GM23338 (cell line): ENCODE data around the gene RBM48. TPM values are rescaled to one million over a fixed set of nuclear protein-coding genes. Genes with fewer than 3 reads are reported as not detected.

Source experiments
- ATAC-seq: fragments of 200-7000 bp; cut with Tn5 transposase; 3 replicates; pipeline ENCODE4 v1.9.1; 2020
- DNase-seq: peaks from one replicate; pipeline ENCODE4 v3.0.0-alpha.2; 2015; ENCODE audit warnings: low spot score
- H2AFZ ChIP-seq: fragments of 200-600 bp; sonication (generic); 2 replicates; pipeline ENCODE4 v1.8.0; 2016; ENCODE audit warnings: antibody characterized with exemption, mild to moderate bottlenecking, moderate library complexity
- H3F3A ChIP-seq: fragments of 200-600 bp; sonication (generic); replicated peaks from 2 replicates; pipeline ENCODE4 v1.8.0; 2017; ENCODE audit warnings: antibody characterized with exemption, mixed run types, low read depth
- H3K27ac ChIP-seq: fragments of 200-600 bp; sonication (generic); 2 replicates; pipeline ENCODE4 v1.6.1; 2016; ENCODE audit warnings: low read depth
- H3K27me3 ChIP-seq: fragments of 200-600 bp; sonication (generic); 2 replicates; pipeline ENCODE4 v1.8.0; 2016; ENCODE audit warnings: mild to moderate bottlenecking, mixed run types, moderate library complexity; ENCODE audit not compliant: insufficient read depth
- H3K36me3 ChIP-seq: fragments of 200-600 bp; sonication (generic); 2 replicates; pipeline ENCODE4 v1.8.0; 2016; ENCODE audit warnings: mild to moderate bottlenecking; ENCODE audit not compliant: insufficient read depth
- H3K4me1 ChIP-seq: fragments of 200-600 bp; sonication (generic); 2 replicates; pipeline ENCODE4 v1.8.0; 2016; ENCODE audit warnings: mild to moderate bottlenecking, moderate library complexity; ENCODE audit not compliant: insufficient read depth
- H3K4me2 ChIP-seq: fragments of 200-600 bp; sonication (generic); 2 replicates; pipeline ENCODE4 v1.7.1; 2017; ENCODE audit warnings: mixed run types
- H3K4me3 ChIP-seq: fragments of 200-600 bp; sonication (generic); 2 replicates; pipeline ENCODE4 v1.6.1; 2016; ENCODE audit warnings: mixed run types
- H3K79me2 ChIP-seq: fragments of 200-600 bp; sonication (generic); replicated peaks from 2 replicates; pipeline ENCODE4 v1.8.0; 2017; ENCODE audit warnings: mild to moderate bottlenecking; ENCODE audit not compliant: insufficient read depth
- H3K9me2 ChIP-seq: fragments of 200-600 bp; sonication (generic); 2 replicates; pipeline ENCODE4 v1.8.0; 2017; ENCODE audit not compliant: insufficient read depth
- H4K20me1 ChIP-seq: fragments of 200-600 bp; sonication (generic); replicated peaks from 2 replicates; pipeline ENCODE4 v1.8.0; 2017; ENCODE audit warnings: mild to moderate bottlenecking; ENCODE audit not compliant: insufficient read depth
- H3K27ac Mint-ChIP-seq: 2 replicates; pipeline ENCODE4 v1.8.0; 2020; ENCODE audit warnings: inconsistent platforms, mild to moderate bottlenecking, moderate library complexity, mixed read lengths
- H3K27me3 Mint-ChIP-seq: 3 replicates; pipeline ENCODE4 v1.8.0; 2022; ENCODE audit warnings: low read depth, mild to moderate bottlenecking, moderate library complexity, mixed read lengths, inconsistent platforms; ENCODE audit not compliant: insufficient read depth, poor library complexity
- H3K36me3 Mint-ChIP-seq: 3 replicates; pipeline ENCODE4 v1.8.0; 2021; ENCODE audit warnings: low read depth, mild to moderate bottlenecking, inconsistent platforms, moderate library complexity, mixed read lengths
- H3K4me1 Mint-ChIP-seq: 3 replicates; pipeline ENCODE4 v1.8.0; 2020; ENCODE audit warnings: mild to moderate bottlenecking, inconsistent platforms, mixed read lengths
- H3K4me3 Mint-ChIP-seq: 3 replicates; pipeline ENCODE4 v1.8.0; 2021; ENCODE audit warnings: moderate library complexity, mild to moderate bottlenecking, inconsistent platforms, mixed read lengths
- H3K9me3 Mint-ChIP-seq: 3 replicates; pipeline ENCODE4 v1.8.0; 2020; ENCODE audit warnings: moderate library complexity, mild to moderate bottlenecking, inconsistent platforms, mixed read lengths
- CREB1 ChIP-seq: fragments of 250-450 bp; sonication (Bioruptor Pico); IDR thresholded peaks from 2 replicates; pipeline ENCODE4 v1.5.0; 2020; ENCODE audit warnings: low read depth, mild to moderate bottlenecking, moderate library complexity
- CTCF ChIP-seq, 2 experiments: fragments of 200-600 bp in 1 of 2; sonication (generic) in 1 of 2; conservative IDR thresholded peaks; 2 replicates each; pipeline versions ENCODE4 v1.5.1 to v1.6.1; 2016 to 2017; ENCODE audit warnings: antibody characterized with exemption in 2 of 2, low read depth in 2 of 2, mild to moderate bottlenecking in 2 of 2, moderate library complexity in 1 of 2
- ETS1 ChIP-seq: IDR thresholded peaks from 2 replicates; pipeline ENCODE4 v1.6.1; 2016; ENCODE audit warnings: antibody characterized with exemption
- EZH2 ChIP-seq: fragments of 200-600 bp; sonication (generic); IDR thresholded peaks from one replicate; pipeline ENCODE4 v1.8.0; 2017; ENCODE audit warnings: antibody characterized with exemption, mild to moderate bottlenecking, low read depth; ENCODE audit not compliant: unreplicated experiment
- EZH2phosphoT487 ChIP-seq: fragments of 200-600 bp; sonication (generic); IDR thresholded peaks from one replicate; pipeline ENCODE4 v1.8.1; 2018; ENCODE audit warnings: antibody characterized with exemption; ENCODE audit not compliant: unreplicated experiment
- JUNB ChIP-seq: IDR thresholded peaks from one replicate; pipeline ENCODE4 v1.6.1; 2016; ENCODE audit warnings: antibody characterized with exemption; ENCODE audit not compliant: unreplicated experiment
- NANOG ChIP-seq: IDR thresholded peaks from 2 replicates; pipeline ENCODE4 v1.6.1; 2016; ENCODE audit warnings: antibody characterized with exemption, borderline replicate concordance
- POLR2AphosphoS5 ChIP-seq: IDR thresholded peaks from 2 replicates; pipeline ENCODE4 v1.6.1; 2016; ENCODE audit warnings: antibody characterized with exemption, low read depth
- REST ChIP-seq: IDR thresholded peaks from one replicate; pipeline ENCODE4 v1.6.1; 2018; ENCODE audit warnings: antibody characterized with exemption; ENCODE audit not compliant: unreplicated experiment
- STAT1 ChIP-seq: IDR thresholded peaks from one replicate; pipeline ENCODE4 v1.6.1; 2016; ENCODE audit warnings: antibody characterized with exemption; ENCODE audit not compliant: unreplicated experiment
- ZNF114 ChIP-seq: fragments of 250-450 bp; sonication (Bioruptor Pico); IDR thresholded peaks from 2 replicates; pipeline ENCODE4 v1.5.0; 2020; ENCODE audit warnings: mild to moderate bottlenecking, moderate library complexity
- ZNF331 ChIP-seq: fragments of 250-450 bp; sonication (Bioruptor Pico); IDR thresholded peaks from 2 replicates; pipeline ENCODE4 v1.5.0; 2020; ENCODE audit warnings: low read depth, mild to moderate bottlenecking, moderate library complexity
- ZNF462 ChIP-seq: fragments of 250-450 bp; sonication (Bioruptor Pico); IDR thresholded peaks from 2 replicates; pipeline ENCODE4 v1.5.0; 2020; ENCODE audit warnings: mild to moderate bottlenecking, moderate library complexity
- polyA plus RNA-seq: library from polyadenylated mRNA; unstranded; fragments of >200 nt; fragmentation: Nextera tagmentation; extraction: Ambion mirVana; gene quantifications from 2 replicates; pipeline ENCODE4 v1.2.1, GENCODE V29; 2016
- total RNA-seq: library from RNA; depleted of rRNA; stranded (reverse); fragments of >200 nt; shearing (Covaris generic); gene quantifications from 2 replicates; pipeline ENCODE4 v1.2.3, GENCODE V29; 2014

The RBM48 gene
- total and polyA plus RNA-seq, 2 experiments from 2014 or later, result 8.8 to 11.1 TPM

GRCh38 chr7:92520024-92520423 lies 8.6 kb upstream of the RBM48 start:
- Mint-ChIP-seq H3K27ac (no peak overlapping the region), H3K27me3 (no peaks in the 10 kb centered on the region), H3K4me3 (no peak overlapping the region), H3K9me3 (no peaks in the 10 kb centered on the region), H3K36me3 (peaks cover 10% of the 10 kb centered on the region; the same call in 2 of the 3 replicates), H3K4me1 (no peaks in the 10 kb centered on the region)
- H3K27me3 ChIP-seq, result no peaks in the 10 kb centered on the region
- H2AFZ ChIP-seq, result no peak overlapping the region
- no peaks in the 10 kb centered on the region for H3K4me1 ChIP-seq
- 0 out of 2 replicates have a peak, but pooled peaks cover 6% of the 10 kb centered on the region for H3K36me3 ChIP-seq
- H3K27ac ChIP-seq, result no peak overlapping the region
- H3K79me2 ChIP-seq, result peaks cover 5% of the 10 kb centered on the region
- H3K9me2 ChIP-seq, result no peaks in the 10 kb centered on the region
- H3F3A ChIP-seq, result no peaks in the 10 kb centered on the region
- TF ChIP-seq STAT1 (no peak), CREB1 (CRISPR knock-in tag) (no peak), REST (no peak), ETS1 (no peak), POLR2AphosphoS5 (no peak), ZNF462 (CRISPR knock-in tag) (no peak), CTCF (conservative IDR thresholded peaks at IDR 0.05; ENCODE audit: low read depth in 2 of 2) (no peak), NANOG (no peak), EZH2phosphoT487 (no peak), JUNB (no peak), ZNF114 (CRISPR knock-in tag) (no peak), ZNF331 (no peak), EZH2 (no peak)
- no peak overlapping the region for H3K4me2 ChIP-seq
- H3K4me3 ChIP-seq, result no peak overlapping the region
- no peak for DNase-seq
- no peak for ATAC-seq
- H4K20me1 ChIP-seq, result peaks cover 3% of the 10 kb centered on the region; the same call in 1 of the 2 replicates
